Measurements from ENCODE around the gene RBBP8NL. TPM values are rescaled to one million over a fixed set of nuclear protein-coding genes. Genes with fewer than 3 reads are reported as not detected.

The RBBP8NL gene
- polyA plus RNA-seq, 3 donors = not detected

DNA sequence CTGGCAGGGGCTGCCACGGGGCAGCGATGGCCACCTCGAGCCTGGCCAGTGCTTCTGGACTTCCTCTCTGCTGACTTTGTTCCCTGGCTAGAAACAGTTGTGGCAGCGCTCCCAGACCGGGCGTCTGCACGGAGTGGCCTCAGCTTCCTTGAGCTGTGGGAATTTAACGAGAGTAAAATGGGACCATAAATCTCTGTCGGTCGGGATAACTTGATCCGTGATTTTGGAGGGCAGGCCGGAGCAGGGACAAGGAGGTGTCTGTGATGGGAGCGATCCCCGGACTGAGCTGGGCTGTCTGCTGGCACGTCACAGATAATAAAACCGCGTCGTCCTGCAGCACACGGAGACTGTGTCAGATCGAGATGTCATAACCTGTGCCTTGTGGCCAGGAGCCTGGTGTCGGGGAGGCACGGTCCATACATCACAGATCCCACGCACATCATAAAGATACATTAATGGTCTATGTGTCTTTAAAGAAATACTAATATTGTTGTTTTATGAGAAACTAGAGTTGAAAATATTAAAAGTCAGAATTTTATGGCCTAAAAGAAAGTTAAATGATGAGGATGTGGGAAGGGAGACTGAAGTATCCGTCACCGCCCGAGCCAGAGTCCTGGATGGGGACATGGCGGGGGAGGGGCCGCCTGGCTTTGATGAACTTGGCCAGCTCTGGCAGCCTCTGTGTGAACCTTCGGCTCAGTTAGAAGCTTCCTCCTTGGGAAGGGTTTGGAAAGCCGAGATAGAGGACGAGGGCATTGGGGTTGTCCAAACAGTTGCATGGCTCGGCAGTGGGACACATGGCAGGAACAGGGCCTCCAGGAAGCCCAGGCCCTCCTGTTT is 6.5 kb upstream of the RBBP8NL start:
- no peaks in the 10 kb centered on the region for H3K36me3 Mint-ChIP-seq
- peak overlapping the region in 1 of 2 donors; percentile 55 for H3K4me3 Mint-ChIP-seq
- no peak for TF ChIP-seq CTCF (IDR thresholded peaks at IDR 0.05)
- H3K9me3 Mint-ChIP-seq = peaks cover 0 to 3% (median 0%) of the 10 kb centered on the region in 7 donors
- Histone ChIP-seq H2AFZ (ENCODE audit: insufficient read depth, low read depth, low read length, poor library complexity, severe bottlenecking) (no peak overlapping the region), H3K27me3 (ENCODE audit: control insufficient read depth in 2 of 2, insufficient read depth in 2 of 2, low read length in 2 of 2) (peaks cover 0 to 4% of the 10 kb centered on the region in 2 donors), H3K4me3 (replicated peaks in 1 of 3; ENCODE audit: low read depth in 2 of 3, low read length in 3 of 3) (no peak overlapping the region), H3K79me2 (ENCODE audit: insufficient read depth, low read length) (no peaks in the 10 kb centered on the region), H3K4me2 (replicated peaks; ENCODE audit: extremely low read depth, low read length, poor library complexity, severe bottlenecking) (no peak overlapping the region), H4K20me1 (ENCODE audit: insufficient read depth, low read length) (no peaks in the 10 kb centered on the region), H3K4me1 (ENCODE audit: control insufficient read depth in 1 of 2, insufficient read depth in 2 of 2, low read length in 2 of 2) (no peaks in the 10 kb centered on the region), H3K27ac (ENCODE audit: low read depth in 1 of 2, low read length in 2 of 2) (no peak overlapping the region), H3K9ac (ENCODE audit: insufficient read depth, low read length, poor library complexity, severe bottlenecking) (no peak overlapping the region), H3K9me3 (replicated peaks in 1 of 2; ENCODE audit: control insufficient read depth in 1 of 2, insufficient read depth in 1 of 2, low read length in 2 of 2) (no peaks in the 10 kb centered on the region), H3K36me3 (replicated peaks in 1 of 2; ENCODE audit: control insufficient read depth in 1 of 2, insufficient read depth in 2 of 2, low read length in 2 of 2) (no peaks in the 10 kb centered on the region)
- peaks cover 6 to 39% (median 26%) of the 10 kb centered on the region in 3 donors for H3K27me3 Mint-ChIP-seq (ENCODE audit: low read depth in 3 of 3)
- intact Hi-C loops (cut with micrococcal nuclease) = no loop called here
- no peak overlapping the region for H3K27ac Mint-ChIP-seq
- no peaks in the 10 kb centered on the region for H3K4me1 Mint-ChIP-seq
- DNase-seq = no peak
- WGBS (ENCODE audit: insufficient coverage) = 44% methylated on average over 26 of the region's 32 CpGs

DNA sequence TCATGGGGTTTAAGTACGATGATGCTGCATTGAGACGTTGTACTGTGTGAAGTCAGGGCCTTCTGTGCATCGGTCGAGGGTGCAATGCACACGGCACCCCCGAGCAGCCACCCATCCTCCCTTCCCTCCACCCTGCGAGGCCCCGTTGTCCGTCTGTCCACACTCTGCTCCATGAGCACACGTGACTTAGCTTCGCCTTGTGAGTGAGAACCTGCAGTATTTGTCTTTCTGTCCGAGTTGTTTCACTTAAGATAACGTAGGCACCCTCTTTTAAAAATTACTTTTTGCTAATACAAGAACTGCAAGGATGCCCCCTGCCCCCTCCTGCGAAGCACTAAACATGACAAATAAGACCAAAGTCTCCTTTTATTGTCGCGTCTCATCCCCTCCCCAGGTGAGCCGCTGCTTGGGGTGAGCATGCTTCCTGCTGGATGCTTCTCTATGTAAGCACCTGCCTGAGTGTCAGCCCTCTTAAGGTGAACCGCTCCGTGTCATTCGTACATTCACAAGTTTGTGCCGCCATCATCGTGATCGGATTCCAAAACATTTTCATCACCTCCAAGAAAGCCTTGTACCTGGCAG is 3.6 kb upstream of the RBBP8NL start:
- H2AFZ ChIP-seq (ENCODE audit: insufficient read depth, low read depth, low read length, poor library complexity, severe bottlenecking) = no peak overlapping the region
- no peak overlapping the region for H3K27ac ChIP-seq (ENCODE audit: low read depth in 1 of 2, low read length in 2 of 2)
- no peak for DNase-seq
- H3K9ac ChIP-seq (ENCODE audit: insufficient read depth, low read length, poor library complexity, severe bottlenecking) = no peak overlapping the region
- WGBS (ENCODE audit: insufficient coverage) = 83% methylated on average over 19 of the region's 23 CpGs
- intact Hi-C loops (cut with micrococcal nuclease) = no loop called here
- Mint-ChIP-seq H3K4me3 (no peak overlapping the region), H3K27me3 (ENCODE audit: low read depth in 3 of 3) (peaks cover 6 to 40% (median 21%) of the 10 kb centered on the region in 3 donors), H3K4me1 (no peaks in the 10 kb centered on the region), H3K36me3 (no peaks in the 10 kb centered on the region), H3K9me3 (peaks cover 0 to 3% (median 0%) of the 10 kb centered on the region in 7 donors), H3K27ac (no peak overlapping the region)
- H3K27me3 ChIP-seq (ENCODE audit: control insufficient read depth in 2 of 2, insufficient read depth in 2 of 2, low read length in 2 of 2) = peaks cover 0 to 4% of the 10 kb centered on the region in 2 donors
- H3K4me1 ChIP-seq (ENCODE audit: control insufficient read depth in 1 of 2, insufficient read depth in 2 of 2, low read length in 2 of 2) = no peaks in the 10 kb centered on the region
- no peaks in the 10 kb centered on the region for H4K20me1 ChIP-seq (ENCODE audit: insufficient read depth, low read length)
- H3K4me2 ChIP-seq (replicated peaks; ENCODE audit: extremely low read depth, low read length, poor library complexity, severe bottlenecking) = no peak overlapping the region
- no peak for TF ChIP-seq CTCF (IDR thresholded peaks at IDR 0.05)
- H3K4me3 ChIP-seq (replicated peaks in 1 of 3; ENCODE audit: low read depth in 2 of 3, low read length in 3 of 3) = no peak overlapping the region
- H3K9me3 ChIP-seq (replicated peaks in 1 of 2; ENCODE audit: control insufficient read depth in 1 of 2, insufficient read depth in 1 of 2, low read length in 2 of 2) = no peaks in the 10 kb centered on the region
- no peaks in the 10 kb centered on the region for H3K79me2 ChIP-seq (ENCODE audit: insufficient read depth, low read length)
- H3K36me3 ChIP-seq (replicated peaks in 1 of 2; ENCODE audit: control insufficient read depth in 1 of 2, insufficient read depth in 2 of 2, low read length in 2 of 2) = no peaks in the 10 kb centered on the region
